Sigmoid colon (tissue), 4 donors: Measurements from ENCODE around the gene CASKIN2.

Experiments
- EP300 ChIP-seq, 4 donors: sonication (generic); formaldehyde crosslinking; IDR thresholded peaks; one replicate each; pipeline ENCODE4 v1.6.1; 2017; ENCODE audit warnings: antibody characterized with exemption in 4 of 4
- POLR2A ChIP-seq, 2 donors: fragments of 450-650 bp; IDR thresholded peaks; one replicate each; pipeline ENCODE4 v1.6.1; 2016; ENCODE audit warnings: antibody characterized with exemption in 2 of 2, mild to moderate bottlenecking in 2 of 2, moderate library complexity in 2 of 2
- TF ChIP-seq, protein P1 (sequence below), 4 experiments: fragments of 450-650 bp in 3 of 4; fragments of 200-600 bp in 1 of 4; IDR thresholded peaks; one replicate each; pipeline ENCODE4 v1.5.1; 2016 to 2019; ENCODE audit warnings: antibody characterized with exemption in 4 of 4, mild to moderate bottlenecking in 3 of 4, moderate library complexity in 2 of 4

DNA sequence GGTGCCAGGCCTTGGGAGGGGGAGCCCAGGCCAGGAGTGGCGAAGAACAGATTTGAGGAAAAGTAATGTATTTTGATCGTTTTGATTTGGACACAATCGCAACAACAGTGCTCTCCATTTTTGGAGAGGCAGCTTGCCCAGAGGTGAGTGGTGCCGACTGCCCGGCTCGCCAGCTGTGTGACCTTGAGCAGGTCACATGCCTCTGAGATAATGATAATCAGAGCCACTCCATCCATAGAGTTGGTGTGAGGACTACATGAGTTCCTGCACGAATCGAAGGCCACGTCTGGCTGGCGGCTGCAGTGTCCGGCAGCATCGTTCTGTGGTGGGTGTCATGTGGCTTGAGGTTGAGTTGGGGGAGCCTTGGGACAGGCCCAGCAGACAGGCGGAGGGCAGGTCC lies 30.8 kb upstream of the CASKIN2 start:
- TF ChIP-seq, protein P1, sequence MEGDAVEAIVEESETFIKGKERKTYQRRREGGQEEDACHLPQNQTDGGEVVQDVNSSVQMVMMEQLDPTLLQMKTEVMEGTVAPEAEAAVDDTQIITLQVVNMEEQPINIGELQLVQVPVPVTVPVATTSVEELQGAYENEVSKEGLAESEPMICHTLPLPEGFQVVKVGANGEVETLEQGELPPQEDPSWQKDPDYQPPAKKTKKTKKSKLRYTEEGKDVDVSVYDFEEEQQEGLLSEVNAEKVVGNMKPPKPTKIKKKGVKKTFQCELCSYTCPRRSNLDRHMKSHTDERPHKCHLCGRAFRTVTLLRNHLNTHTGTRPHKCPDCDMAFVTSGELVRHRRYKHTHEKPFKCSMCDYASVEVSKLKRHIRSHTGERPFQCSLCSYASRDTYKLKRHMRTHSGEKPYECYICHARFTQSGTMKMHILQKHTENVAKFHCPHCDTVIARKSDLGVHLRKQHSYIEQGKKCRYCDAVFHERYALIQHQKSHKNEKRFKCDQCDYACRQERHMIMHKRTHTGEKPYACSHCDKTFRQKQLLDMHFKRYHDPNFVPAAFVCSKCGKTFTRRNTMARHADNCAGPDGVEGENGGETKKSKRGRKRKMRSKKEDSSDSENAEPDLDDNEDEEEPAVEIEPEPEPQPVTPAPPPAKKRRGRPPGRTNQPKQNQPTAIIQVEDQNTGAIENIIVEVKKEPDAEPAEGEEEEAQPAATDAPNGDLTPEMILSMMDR (IDR thresholded peaks at IDR 0.05) = no peak
- TF ChIP-seq POLR2A (IDR thresholded peaks at IDR 0.05) (no peak), EP300 (IDR thresholded peaks at IDR 0.05) (no peak)
